Mammary epithelial cell (primary cell): ENCODE data around the gene GSTM1.

Experiments used
- CTCF ChIP-seq, 2 donors: IDR thresholded peaks in 1 of 2; conservative IDR thresholded peaks in 1 of 2; 2 replicates each; pipeline ENCODE4 v1.5.1; 2011 to 2012; ENCODE audit warnings: inconsistent platforms in 2 of 2, low read length in 2 of 2, mild to moderate bottlenecking in 2 of 2, control low read depth in 1 of 2, low read depth in 1 of 2; ENCODE audit not compliant: insufficient read depth in 1 of 2; ENCODE audit errors: extremely low read depth in 1 of 2
- EZH2 ChIP-seq: IDR thresholded peaks from 2 replicates; pipeline ENCODE4 v1.6.1; 2012; ENCODE audit warnings: low read length, inconsistent platforms, borderline replicate concordance

- TF ChIP-seq CTCF (conservative IDR thresholded peaks at IDR 0.05 in 1 of 2, IDR thresholded peaks at IDR 0.05 in 1 of 2; ENCODE audit: extremely low read depth in 1 of 2, insufficient read depth in 1 of 2, low read depth in 1 of 2, low read length in 2 of 2) (no peak), EZH2 (no peak)
Measured at GRCh38 chr1:109714661-109715372, 27.2 kb downstream of the GSTM1 start.
